NCI-H82 (cell line): ENCODE measurements around the gene WNT1.

ENCODE experiments used
- DNase-seq: peaks from one replicate; lab custom pipeline; 2025; lab: John Stamatoyannopoulos, UW

Gene WNT1

GRCh38 chr12:49028666-49029275 is 50.6 kb downstream of the WNT1 start:
- DNase-seq = no peak

GRCh38 chr12:49030119-49030518 is 52.0 kb downstream of the WNT1 start:
- DNase-seq = no peak

GRCh38 chr12:49030714-49031572 is 52.8 kb downstream of the WNT1 start:
- DNase-seq = no peak

- DNase-seq = no peak
These were observed 53.5 kb downstream of the WNT1 start for GRCh38 chr12:49031573-49032161.
